ENCODE measurements around the gene IGF2BP2.

GRCh38 chr3:185852635-185853034 is 27.8 kb upstream of the IGF2BP2 start:
- no peak for TF ChIP-seq CTCF (conservative IDR thresholded peaks at IDR 0.05)
- TF ChIP-seq ZFX (IDR thresholded peaks at IDR 0.05), result no peak
